SK-N-SH (cell line): ENCODE measurements around the gene MLLT1. TPM values are rescaled to one million over a fixed set of nuclear protein-coding genes. Genes with fewer than 3 reads are reported as not detected.

ENCODE experiments used
- CTCF ChIA-PET: fragments of 300-600, 350-600 bp; formaldehyde crosslinking; extraction: SDS; loops from one replicate; lab custom pipeline; 2021; lab: Yijun Ruan, JAX
- POLR2A ChIA-PET: fragments of 350-600 bp; sonication (Branson Sonifier 250); formaldehyde crosslinking; extraction: SDS; loops from one replicate; lab custom pipeline; 2020; ENCODE audit warnings: antibody characterized with exemption, inconsistent platforms; lab: Yijun Ruan, JAX
- DNase-seq: peaks from one replicate; pipeline ENCODE4 v3.0.0; 2012
- H2AFZ ChIP-seq: fragments of 200-600 bp; sonication (generic); 2 replicates; pipeline ENCODE4 v1.8.1; 2016; ENCODE audit warnings: antibody characterized with exemption, mild to moderate bottlenecking, low read depth
- H3F3A ChIP-seq: fragments of 200-600 bp; sonication (generic); replicated peaks from 2 replicates; pipeline ENCODE3; 2016; ENCODE audit warnings: antibody characterized with exemption, mild to moderate bottlenecking; ENCODE audit not compliant: insufficient read depth
- H3K27ac ChIP-seq, 2 experiments: fragments of 200-500 bp in 1 of 2; fragments of 200-600 bp in 1 of 2; sonication (Bioruptor generic) in 1 of 2; sonication (generic), shearing (Covaris generic) in 1 of 2; 2 replicates each; pipeline versions ENCODE4 v1.5.1 to v1.6.1; 2014 to 2016; ENCODE audit warnings: low read depth in 2 of 2, inconsistent platforms in 1 of 2, low read length in 1 of 2, mild to moderate bottlenecking in 1 of 2, mixed read lengths in 1 of 2
- H3K27me3 ChIP-seq: fragments of 200-600 bp; sonication (generic), shearing (Covaris generic); 2 replicates; pipeline ENCODE4 v1.6.1; 2016; ENCODE audit warnings: mixed run types; ENCODE audit not compliant: insufficient read depth
- H3K36me3 ChIP-seq, 2 experiments: fragments of 200-500 bp in 1 of 2; fragments of 200-600 bp in 1 of 2; sonication (Bioruptor generic) in 1 of 2; sonication (generic) in 1 of 2; replicated peaks in 1 of 2; 2 replicates each; pipeline versions ENCODE3 to v1.5.1; 2014 to 2016; ENCODE audit warnings: low read length in 1 of 2, mild to moderate bottlenecking in 1 of 2; ENCODE audit not compliant: insufficient read depth in 2 of 2, control insufficient read depth in 1 of 2
- H3K4me1 ChIP-seq, 2 experiments: fragments of 200-500 bp in 1 of 2; fragments of 200-600 bp in 1 of 2; sonication (Bioruptor generic) in 1 of 2; sonication (generic), shearing (Covaris generic) in 1 of 2; 2 replicates each; pipeline versions ENCODE4 v1.5.1 to v1.6.1; 2014 to 2016; ENCODE audit warnings: low read depth in 1 of 2, low read length in 1 of 2, mixed run types in 1 of 2; ENCODE audit not compliant: insufficient read depth in 2 of 2, control insufficient read depth in 1 of 2
- H3K4me2 ChIP-seq: fragments of 200-600 bp; sonication (generic), shearing (Covaris generic); 2 replicates; pipeline ENCODE4 v1.6.1; 2017; ENCODE audit warnings: mixed run types
- H3K4me3 ChIP-seq, 2 experiments: fragments of 200-500 bp in 1 of 2; fragments of 200-600 bp in 1 of 2; sonication (Bioruptor generic) in 1 of 2; sonication (generic), shearing (Covaris generic) in 1 of 2; 2 replicates each; pipeline versions ENCODE4 v1.5.1 to v1.8.1; 2014 to 2016; ENCODE audit warnings: low read depth in 2 of 2, inconsistent platforms in 1 of 2, low read length in 1 of 2, mild to moderate bottlenecking in 1 of 2, mixed read lengths in 1 of 2, moderate library complexity in 1 of 2
- H3K79me2 ChIP-seq: fragments of 200-600 bp; sonication (generic); 2 replicates; pipeline ENCODE4 v1.8.1; 2017; ENCODE audit warnings: mild to moderate bottlenecking; ENCODE audit not compliant: insufficient read depth
- H3K9ac ChIP-seq: fragments of 200-600 bp; sonication (generic); 2 replicates; pipeline ENCODE4 v1.6.1; 2017; ENCODE audit warnings: mixed run types
- H3K9me2 ChIP-seq: fragments of 200-600 bp; sonication (generic); 2 replicates; pipeline ENCODE4 v1.6.1; 2017; ENCODE audit warnings: mixed run types
- H3K9me3 ChIP-seq: fragments of 200-600 bp; sonication (generic); 2 replicates; pipeline ENCODE4 v1.6.1; 2017; ENCODE audit warnings: mixed run types, mild to moderate bottlenecking, moderate library complexity
- H4K20me1 ChIP-seq: fragments of 200-600 bp; sonication (generic); 2 replicates; pipeline ENCODE4 v1.6.1; 2017; ENCODE audit warnings: mild to moderate bottlenecking, mixed run types; ENCODE audit not compliant: insufficient read depth
- EP300 ChIP-seq, 2 experiments: IDR thresholded peaks; 2 replicates each; pipeline versions ENCODE4 v1.4.0 to v1.6.1; 2012; ENCODE audit warnings: borderline replicate concordance in 1 of 2, low read depth in 1 of 2, low read length in 1 of 2
- EZH2phosphoT487 ChIP-seq: fragments of 200-600 bp; sonication (generic); IDR thresholded peaks from 2 replicates; pipeline ENCODE4 v1.6.1; 2017; ENCODE audit warnings: low read depth, mixed run types, mild to moderate bottlenecking, antibody characterized with exemption, moderate library complexity, borderline replicate concordance
- FOSL2 ChIP-seq: IDR thresholded peaks from 2 replicates; pipeline ENCODE4 v1.4.0; 2012; ENCODE audit warnings: low read depth, mild to moderate bottlenecking, moderate library complexity, borderline replicate concordance
- GATA2 ChIP-seq: sonication (generic); formaldehyde crosslinking; IDR thresholded peaks from 2 replicates; pipeline ENCODE4 v1.5.0; 2020; ENCODE audit warnings: mild to moderate bottlenecking, missing genetic modification reagents
- JUND ChIP-seq: IDR thresholded peaks from 2 replicates; pipeline ENCODE4 v1.4.0; 2012
- MAX ChIP-seq: IDR thresholded peaks from 2 replicates; pipeline ENCODE4 v1.4.0; 2012; ENCODE audit warnings: low read depth
- MEF2A ChIP-seq: IDR thresholded peaks from 2 replicates; pipeline ENCODE4 v1.4.0; 2012; ENCODE audit warnings: low read depth, borderline replicate concordance
- RFX5 ChIP-seq: IDR thresholded peaks from 2 replicates; pipeline ENCODE4 v1.6.1; 2012; ENCODE audit warnings: mild to moderate bottlenecking, improper control_type of control experiment, low read length
- RXRA ChIP-seq: IDR thresholded peaks from 2 replicates; pipeline ENCODE4 v1.4.0; 2012; ENCODE audit warnings: low read depth, mild to moderate bottlenecking, borderline replicate concordance
- SMC3 ChIP-seq: IDR thresholded peaks from 2 replicates; pipeline ENCODE4 v1.6.1; 2012; ENCODE audit warnings: low read depth, low read length, improper control_type of control experiment
- TAF1 ChIP-seq: IDR thresholded peaks from 2 replicates; pipeline ENCODE4 v1.6.1; 2012; ENCODE audit warnings: low read depth, mild to moderate bottlenecking, low read length, moderate library complexity, borderline replicate concordance
- TCF12 ChIP-seq: IDR thresholded peaks from 2 replicates; pipeline ENCODE4 v1.4.0; 2012
- WGBS: methylation state at CpG from one replicate; pipeline ENCODE4 v1.1.6; 2017; ENCODE audit warnings: low lambda C conversion rate; 5-methylcytosine and 5-hydroxymethylcytosine counted together
- polyA plus RNA-seq, 3 experiments: library from polyadenylated mRNA; depleted of rRNA; stranded (reverse); fragments of >200 nt; gene quantifications; 2 replicates each; pipeline ENCODE4 v1.2.3, GENCODE V29; 2012
- TF ChIP-seq, protein P1 (sequence below): fragments of 200-600 bp; sonication (generic); IDR thresholded peaks from 2 replicates; pipeline ENCODE4 v1.6.1; 2017; ENCODE audit warnings: antibody characterized with exemption, mild to moderate bottlenecking, moderate library complexity
- TF ChIP-seq, protein P2 (sequence below): IDR thresholded peaks from 2 replicates; pipeline ENCODE4 v1.6.1; 2012; ENCODE audit warnings: mild to moderate bottlenecking, low read depth, low read length, moderate library complexity

Gene MLLT1
- polyA plus RNA-seq, 1 of the 3 experiments (the other 2 are of a cell fraction): 19.0 TPM

GRCh38 chr19:6199240-6199994, 80.4 kb downstream of the MLLT1 start (continued):
- TF ChIP-seq, protein P1, sequence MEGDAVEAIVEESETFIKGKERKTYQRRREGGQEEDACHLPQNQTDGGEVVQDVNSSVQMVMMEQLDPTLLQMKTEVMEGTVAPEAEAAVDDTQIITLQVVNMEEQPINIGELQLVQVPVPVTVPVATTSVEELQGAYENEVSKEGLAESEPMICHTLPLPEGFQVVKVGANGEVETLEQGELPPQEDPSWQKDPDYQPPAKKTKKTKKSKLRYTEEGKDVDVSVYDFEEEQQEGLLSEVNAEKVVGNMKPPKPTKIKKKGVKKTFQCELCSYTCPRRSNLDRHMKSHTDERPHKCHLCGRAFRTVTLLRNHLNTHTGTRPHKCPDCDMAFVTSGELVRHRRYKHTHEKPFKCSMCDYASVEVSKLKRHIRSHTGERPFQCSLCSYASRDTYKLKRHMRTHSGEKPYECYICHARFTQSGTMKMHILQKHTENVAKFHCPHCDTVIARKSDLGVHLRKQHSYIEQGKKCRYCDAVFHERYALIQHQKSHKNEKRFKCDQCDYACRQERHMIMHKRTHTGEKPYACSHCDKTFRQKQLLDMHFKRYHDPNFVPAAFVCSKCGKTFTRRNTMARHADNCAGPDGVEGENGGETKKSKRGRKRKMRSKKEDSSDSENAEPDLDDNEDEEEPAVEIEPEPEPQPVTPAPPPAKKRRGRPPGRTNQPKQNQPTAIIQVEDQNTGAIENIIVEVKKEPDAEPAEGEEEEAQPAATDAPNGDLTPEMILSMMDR: 0 out of 2 replicates have a peak, but pooled peaks have one; percentile 17
- TF ChIP-seq, protein P2, sequence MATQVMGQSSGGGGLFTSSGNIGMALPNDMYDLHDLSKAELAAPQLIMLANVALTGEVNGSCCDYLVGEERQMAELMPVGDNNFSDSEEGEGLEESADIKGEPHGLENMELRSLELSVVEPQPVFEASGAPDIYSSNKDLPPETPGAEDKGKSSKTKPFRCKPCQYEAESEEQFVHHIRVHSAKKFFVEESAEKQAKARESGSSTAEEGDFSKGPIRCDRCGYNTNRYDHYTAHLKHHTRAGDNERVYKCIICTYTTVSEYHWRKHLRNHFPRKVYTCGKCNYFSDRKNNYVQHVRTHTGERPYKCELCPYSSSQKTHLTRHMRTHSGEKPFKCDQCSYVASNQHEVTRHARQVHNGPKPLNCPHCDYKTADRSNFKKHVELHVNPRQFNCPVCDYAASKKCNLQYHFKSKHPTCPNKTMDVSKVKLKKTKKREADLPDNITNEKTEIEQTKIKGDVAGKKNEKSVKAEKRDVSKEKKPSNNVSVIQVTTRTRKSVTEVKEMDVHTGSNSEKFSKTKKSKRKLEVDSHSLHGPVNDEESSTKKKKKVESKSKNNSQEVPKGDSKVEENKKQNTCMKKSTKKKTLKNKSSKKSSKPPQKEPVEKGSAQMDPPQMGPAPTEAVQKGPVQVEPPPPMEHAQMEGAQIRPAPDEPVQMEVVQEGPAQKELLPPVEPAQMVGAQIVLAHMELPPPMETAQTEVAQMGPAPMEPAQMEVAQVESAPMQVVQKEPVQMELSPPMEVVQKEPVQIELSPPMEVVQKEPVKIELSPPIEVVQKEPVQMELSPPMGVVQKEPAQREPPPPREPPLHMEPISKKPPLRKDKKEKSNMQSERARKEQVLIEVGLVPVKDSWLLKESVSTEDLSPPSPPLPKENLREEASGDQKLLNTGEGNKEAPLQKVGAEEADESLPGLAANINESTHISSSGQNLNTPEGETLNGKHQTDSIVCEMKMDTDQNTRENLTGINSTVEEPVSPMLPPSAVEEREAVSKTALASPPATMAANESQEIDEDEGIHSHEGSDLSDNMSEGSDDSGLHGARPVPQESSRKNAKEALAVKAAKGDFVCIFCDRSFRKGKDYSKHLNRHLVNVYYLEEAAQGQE: no peak
- no peak for TF ChIP-seq GATA2
- peak; percentile 96 for TF ChIP-seq MAX
- TF ChIP-seq EP300 (IDR thresholded peaks at IDR 0.05; ENCODE audit: borderline replicate concordance in 1 of 2, low read depth in 1 of 2, low read length in 1 of 2): no peak
- TF ChIP-seq SMC3: no peak
- TF ChIP-seq JUND: no peak
- TF ChIP-seq TAF1: peak; percentile 42
- no peak for TF ChIP-seq TCF12
- no peak for TF ChIP-seq RFX5

DNA sequence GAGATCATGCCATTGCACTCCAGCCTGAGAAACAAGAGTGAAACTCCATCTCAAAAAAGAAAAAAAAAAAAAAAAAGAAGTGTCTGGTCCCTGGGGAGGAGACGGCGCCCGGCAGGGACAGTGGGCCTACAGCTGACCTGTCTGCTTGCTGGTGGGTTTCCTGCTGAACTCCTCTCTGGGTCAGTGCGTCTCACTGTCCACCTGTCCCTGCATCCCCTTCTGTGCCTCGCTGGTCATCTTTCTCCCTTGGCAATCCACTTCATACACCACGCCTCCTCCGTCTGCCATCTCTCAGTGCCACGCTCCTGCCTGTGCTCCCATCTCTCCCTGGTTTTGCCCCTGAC, 80.9 kb downstream of the MLLT1 start:
- H3F3A ChIP-seq: peaks cover 10% of the 10 kb centered on the region
- H3K4me1 ChIP-seq: peaks cover 7 to 12% of the 10 kb centered on the region in 2 experiments; a peak in 2 of 4 replicates
- H3K9me2 ChIP-seq: no peaks in the 10 kb centered on the region
- ChIA-PET CTCF (interaction anchor here (0.6 to 1.9 kb wide), 2 partner anchors 11 to 19 kb away, joined by 5 read pairs; no protein-coding TSS in a partner anchor), POLR2A (no interaction called here)
- 7% methylated on average over 8 of the region's 8 CpGs for WGBS
- no peaks in the 10 kb centered on the region for H3K27me3 ChIP-seq
- no peak overlapping the region for H3K27ac ChIP-seq
- no peak for DNase-seq
- TF ChIP-seq MEF2A: no peak
- TF ChIP-seq RXRA: no peak
- TF ChIP-seq EZH2phosphoT487: no peak
- TF ChIP-seq FOSL2: no peak
- H3K36me3 ChIP-seq: no peaks in the 10 kb centered on the region
- H4K20me1 ChIP-seq: no peaks in the 10 kb centered on the region
- peaks cover 6% of the 10 kb centered on the region; the same call in 1 of the 2 replicates for H3K9me3 ChIP-seq
- peak overlapping the region; percentile 84 for H3K9ac ChIP-seq
- H2AFZ ChIP-seq: peak overlapping the region; percentile 98
- H3K79me2 ChIP-seq: peaks cover 28% of the 10 kb centered on the region
- peak overlapping the region; percentile 58 to 98 for H3K4me3 ChIP-seq
- peak overlapping the region; percentile 98 for H3K4me2 ChIP-seq
